ENCODE data around the gene CIAO2B.

GRCh38 chr16:66936462-66936861 is 2.3 kb upstream of the CIAO2B start:
- no peak for TF ChIP-seq EZH2 (IDR thresholded peaks at IDR 0.05; ENCODE audit: borderline replicate concordance, low read depth, low read length, severe bottlenecking)
- no peak for TF ChIP-seq CTCF (IDR thresholded peaks at IDR 0.05; ENCODE audit: borderline replicate concordance, extremely low read depth, low read length, poor library complexity, severe bottlenecking)

Measured in DND-41 (cell line).